ENCODE measurements around the gene EDNRB.
"Not testable (repeated sequence)": the region's sequence is repeated elsewhere in the genome, so short reads cannot be mapped to it uniquely, and the experiment has no call there.

Gene EDNRB

DNA sequence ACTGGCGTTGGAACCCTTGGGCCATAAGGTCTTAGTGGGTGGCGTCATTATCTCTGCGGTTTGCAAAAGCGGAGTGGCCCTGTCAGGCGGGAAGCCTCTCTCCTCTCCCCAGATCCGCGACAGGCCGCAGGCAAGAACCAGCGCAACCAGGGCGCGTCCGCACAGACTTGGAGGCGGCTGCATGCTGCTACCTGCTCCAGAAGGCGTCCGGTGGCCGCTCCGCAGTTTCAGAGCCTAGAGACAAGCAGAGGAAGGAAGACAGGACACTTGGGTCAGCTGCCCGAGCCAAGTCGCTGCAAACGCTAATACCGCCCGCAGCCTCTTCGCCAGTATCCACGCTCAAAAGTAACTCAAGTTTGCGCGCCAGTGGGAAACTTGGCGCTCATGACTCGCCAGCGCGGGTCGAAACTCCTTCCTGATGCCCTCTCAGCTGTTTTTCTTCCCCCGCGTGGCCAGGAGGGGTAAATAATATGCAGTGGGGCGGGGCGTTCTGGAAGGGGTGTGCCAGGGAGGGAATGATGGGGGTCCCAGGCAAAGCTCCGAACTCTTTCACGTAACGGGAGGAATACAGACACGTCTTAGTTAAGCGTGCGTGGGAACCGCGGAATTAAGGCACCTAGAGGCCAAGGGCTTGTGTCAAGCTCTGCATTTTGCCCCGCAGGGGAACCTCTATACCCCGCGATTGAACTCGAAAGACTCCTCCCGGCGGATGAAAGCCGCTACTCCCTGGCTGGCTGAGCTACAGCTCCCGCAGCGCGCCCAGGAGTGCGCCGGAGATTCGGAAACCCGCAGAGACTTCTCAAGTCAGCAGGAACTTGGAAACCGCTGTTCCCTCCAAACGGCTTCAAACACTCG, at the start of gene EDNRB:
EDNRB (minus strand) TSS at position 441 of the 855 bp plus-strand sequence; CDS start at position 183, 258 bp downstream.
- no peak for DNase-seq

DNA sequence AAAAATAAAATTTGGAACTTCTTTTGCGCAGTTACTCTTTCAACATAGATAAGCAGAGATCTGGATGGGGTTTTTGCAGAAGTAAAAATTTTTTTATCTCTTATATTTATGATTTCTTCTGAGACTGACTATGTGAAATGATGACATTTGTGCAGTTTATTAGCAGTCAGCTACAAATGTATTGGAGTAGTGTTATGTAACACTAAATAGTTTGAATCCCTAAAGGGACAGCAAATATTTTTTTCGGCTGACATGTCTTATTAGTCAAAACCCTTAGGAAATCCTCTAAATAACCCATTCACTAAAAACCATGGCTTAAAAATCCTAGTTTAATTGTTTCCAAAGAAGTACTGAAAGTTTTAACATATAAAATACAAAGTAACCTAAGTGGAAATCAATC, 48.0 kb upstream of the EDNRB start:
- DNase-seq = no peak

DNA sequence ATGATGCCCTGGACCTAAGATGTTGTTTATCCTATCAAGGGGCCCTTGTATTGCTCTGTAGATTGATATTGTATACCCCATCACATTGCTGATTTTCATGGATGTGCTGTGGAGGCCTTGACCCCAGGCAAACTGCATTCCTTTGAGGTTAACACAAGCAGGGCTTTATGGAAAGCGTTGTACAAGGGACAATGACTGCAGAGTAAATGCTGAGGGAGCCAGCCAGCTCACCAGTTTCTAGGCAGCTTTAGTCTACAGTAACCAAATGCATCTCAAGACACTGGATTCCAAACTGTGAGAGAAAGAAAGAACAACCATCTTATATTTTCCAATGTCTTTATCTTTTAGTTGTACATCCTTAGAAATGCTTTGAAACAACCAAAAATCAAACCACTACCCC, 34.1 kb upstream of the EDNRB start:
- DNase-seq = no peak

DNA sequence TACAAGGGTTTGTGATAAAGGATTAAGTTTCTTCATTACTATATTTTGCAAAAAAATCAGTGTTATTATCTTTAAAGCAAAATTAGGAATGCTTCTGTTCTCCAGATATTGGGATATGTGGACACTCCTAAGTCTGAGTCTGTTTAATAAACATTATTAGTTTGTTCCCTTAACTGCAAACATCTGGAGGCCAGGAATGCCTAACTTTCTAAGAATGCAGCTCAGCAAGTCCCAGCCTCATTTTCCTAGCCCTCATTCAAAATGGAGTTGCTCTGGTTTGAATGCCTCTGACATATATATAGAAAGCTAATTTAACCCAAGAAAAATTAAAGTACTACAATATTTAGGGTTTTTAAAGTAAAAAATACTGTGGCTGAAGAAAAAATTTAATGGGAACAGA, 33.6 kb upstream of the EDNRB start:
- DNase-seq = no peak

DNA sequence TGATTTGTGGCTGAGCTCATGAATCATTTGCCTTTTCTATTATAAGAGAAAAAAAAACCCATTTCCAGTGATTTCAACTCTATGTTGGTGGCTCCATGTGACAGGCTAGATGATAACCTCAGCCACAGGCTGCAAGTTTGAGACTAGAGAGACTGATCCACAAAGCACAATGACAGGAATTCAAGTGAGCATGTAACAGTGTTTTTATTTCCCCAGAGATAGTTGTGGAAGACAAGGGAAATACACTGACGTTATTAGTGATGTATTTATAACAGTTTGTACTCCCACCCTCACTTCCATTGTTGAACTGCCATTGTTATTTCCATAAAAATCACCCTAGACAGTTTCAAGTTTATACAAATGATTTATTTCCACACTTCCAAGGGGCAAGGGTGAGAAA, 27.9 kb upstream of the EDNRB start:
- DNase-seq = no peak

DNA sequence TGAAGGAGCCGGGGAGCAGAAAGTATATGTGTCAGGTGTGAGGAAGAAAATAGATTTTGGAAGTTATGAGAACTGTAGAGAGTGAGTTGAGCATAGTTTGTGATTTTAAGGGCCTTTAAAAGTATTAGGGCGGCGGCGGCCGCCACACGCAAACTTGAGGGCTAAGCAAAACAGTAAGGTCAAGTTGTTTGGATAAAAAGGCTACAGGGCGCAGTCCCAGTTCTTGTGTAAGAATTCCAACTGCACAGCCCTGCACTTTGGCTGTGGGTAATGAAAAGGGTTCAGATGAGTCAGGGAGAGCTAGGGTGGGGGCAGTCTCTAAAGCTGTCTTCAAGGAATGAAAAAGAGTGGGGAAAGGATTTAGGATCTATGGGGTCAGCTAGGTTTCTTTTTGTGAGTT, 16.4 kb upstream of the EDNRB start:
- DNase-seq = not testable (repeated sequence)

DNA sequence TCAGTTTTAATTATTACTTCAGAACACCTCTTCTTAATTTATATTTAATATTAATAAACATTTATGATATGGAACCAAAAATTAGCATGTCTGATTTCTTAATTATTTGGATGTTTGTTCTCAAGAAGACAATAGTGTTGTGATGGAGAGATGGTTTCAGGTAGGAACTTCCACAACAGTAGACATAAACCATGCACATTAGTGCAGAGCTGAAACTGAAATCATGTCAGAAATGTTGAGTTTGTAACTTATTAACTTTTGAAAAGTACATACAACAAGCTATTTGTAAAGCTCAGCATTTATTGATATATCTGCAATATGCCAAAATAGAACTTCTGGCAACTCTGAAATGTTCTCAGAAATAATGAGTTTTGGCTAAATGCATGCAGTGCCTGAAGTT, 11.8 kb upstream of the EDNRB start:
- DNase-seq = no peak

DNA sequence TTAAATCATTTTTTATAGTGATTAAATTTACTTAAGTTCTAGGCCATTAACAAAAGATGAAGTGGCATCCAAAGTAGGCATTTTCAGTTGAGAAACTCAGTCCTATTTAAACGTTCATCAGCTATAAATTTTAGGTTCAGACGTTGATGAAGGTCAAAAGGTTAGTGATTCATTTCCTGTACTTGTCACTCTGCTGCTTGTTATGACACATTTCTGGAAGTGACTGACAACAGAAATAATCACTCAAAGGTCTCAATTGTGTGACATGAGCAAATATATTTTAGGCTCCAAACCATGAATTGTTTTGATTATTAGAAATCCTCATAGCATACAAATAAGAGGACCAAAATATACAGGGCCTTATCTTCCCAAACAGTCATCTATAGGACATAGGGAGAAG, 10.3 kb upstream of the EDNRB start:
- peak; percentile 46 for DNase-seq

DNA sequence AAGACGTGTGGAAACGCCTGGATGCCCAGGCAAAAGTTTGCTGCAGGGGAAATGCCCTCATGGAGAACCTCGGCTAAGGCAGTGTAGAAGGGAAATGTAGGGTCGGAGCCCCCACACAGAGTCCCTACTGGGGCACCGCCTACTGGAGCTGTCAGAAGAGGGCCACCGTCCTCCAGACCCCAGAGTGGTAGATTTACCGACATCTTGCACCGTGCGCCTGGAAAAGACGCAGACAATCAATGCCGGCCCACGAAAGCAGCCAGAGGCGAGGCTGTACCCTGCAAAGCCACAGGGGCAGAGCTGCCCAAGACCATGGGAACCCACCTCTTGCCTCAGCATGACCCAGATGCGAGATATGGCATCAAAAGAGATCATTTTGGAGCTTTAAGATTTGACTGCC, 7.0 kb upstream of the EDNRB start:
- no peak for DNase-seq

DNA sequence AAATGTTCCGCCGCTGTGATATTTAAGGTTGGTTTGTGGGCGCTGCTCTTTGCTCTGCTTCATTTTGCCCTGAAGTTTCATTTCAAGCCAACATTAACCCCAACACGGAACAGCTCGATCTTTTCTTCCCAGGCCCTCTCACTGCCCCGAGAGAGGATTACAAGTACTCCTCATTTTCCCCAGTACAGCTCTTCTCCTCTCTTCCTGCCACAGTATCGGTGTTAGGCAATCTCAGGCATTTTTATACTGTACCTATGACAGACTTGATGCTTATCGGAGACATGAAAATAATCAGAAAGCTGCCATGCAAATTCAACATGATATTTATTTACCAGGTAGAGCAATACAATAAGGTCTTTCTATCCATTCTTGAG, 1.3 kb upstream of the EDNRB start:
- DNase-seq = no peak

DNA sequence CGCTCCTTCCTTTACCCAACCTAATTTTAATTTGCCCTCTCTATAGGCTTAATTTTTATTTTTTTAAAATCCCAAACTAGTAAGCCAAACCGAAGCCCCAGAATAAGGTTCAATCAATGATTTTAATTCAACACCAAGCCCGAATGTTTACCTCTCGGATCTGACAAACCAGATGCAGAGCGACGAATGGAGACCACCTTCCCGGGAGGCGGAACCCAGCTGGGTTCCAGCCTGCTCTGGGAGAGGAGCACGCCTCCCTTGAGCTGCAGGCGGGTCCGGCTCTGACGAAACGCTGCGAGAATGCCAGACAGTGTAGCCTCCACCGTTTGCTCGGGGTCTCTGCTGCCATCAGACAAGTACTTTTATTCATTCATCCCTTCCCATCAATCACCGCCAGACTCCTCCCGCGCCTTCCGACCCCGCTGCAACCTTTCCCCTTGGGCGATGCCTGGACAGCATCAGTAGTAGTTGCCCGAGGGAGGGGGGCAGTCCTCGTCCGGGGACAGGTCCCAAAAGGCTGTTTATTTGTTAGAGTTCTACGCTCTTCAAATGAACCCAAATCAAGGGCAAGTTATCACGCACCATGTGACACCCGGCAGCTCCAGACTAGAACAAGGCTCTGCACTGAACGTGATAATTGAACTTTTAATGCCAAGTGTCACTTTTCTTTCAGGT, 752 bp upstream of the EDNRB start:
- DNase-seq = no peak

DNA sequence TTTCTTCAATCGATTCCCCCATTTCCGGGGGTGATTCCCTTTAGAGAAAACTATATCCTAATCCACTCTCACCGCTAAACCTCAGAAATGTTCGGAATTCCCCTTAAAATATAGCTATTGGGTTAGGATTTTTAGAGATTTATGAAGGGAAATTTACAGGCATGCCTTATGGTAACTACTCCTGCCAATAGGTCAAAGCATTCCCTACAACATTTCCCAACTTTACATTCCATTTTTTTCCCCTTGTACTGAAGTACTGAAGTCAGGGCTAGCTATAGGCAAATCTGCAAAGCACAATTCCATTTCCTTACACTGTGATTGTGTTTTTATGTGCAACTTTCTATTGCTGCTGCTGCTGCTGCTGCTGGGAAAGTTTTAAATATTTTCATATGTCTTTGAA, 2.1 kb downstream of the EDNRB start:
- no peak for DNase-seq

DNA sequence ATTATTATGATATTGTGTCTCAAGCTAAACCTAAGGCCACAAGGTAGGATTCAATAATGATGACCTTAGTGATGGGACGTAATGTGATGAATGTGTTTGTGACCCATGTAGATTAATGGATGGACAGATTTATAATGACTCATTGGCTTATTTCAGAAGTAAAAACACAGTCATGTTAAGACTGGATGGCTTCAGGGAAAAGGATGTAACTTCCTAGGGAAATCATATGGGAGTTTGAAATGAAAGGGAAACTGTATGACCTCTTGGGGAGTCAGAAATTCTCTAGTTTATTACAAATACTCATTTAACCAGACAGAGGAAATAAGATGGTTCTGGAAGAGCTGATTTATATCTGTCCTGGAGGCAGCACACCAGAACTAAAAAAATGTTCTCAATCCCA, 2.9 kb downstream of the EDNRB start:
- no peak for DNase-seq

DNA sequence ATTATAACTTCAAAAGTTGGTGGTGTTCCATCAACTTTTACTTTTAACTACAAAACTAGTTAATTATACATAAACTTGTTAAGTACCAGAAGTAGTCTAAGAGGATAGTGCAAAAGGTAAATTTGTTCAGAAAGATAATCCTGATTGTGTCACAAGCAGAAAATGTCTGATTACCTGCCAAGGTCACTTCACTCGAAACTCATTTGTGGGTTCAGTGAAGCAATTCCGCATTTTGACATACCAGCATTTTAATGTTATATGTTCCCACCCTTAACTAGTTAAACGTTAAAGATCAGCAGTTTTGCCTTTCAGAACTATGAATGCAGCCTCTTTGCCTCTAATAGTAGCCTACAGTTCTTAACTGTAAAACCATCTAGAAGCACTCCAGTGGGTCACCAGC, 5.6 kb downstream of the EDNRB start:
- DNase-seq = no peak

DNA sequence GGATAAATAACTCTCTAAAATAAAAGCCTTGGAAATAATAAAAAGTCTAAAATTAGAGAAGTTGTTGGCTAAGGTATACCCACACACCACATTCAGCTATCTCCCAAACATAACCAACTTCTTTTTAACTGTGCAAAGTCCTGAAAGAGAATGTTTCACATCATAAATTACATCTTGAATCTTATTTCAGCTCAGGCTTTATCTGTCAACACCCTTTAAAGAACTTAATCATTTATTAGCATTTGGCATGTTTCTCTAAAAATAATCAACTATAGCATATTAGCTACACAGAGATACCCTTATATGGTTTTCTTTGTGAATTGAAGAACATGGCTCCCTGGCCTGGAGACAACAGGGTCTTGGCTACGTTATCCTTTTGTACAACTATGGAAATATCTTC, 6.9 kb downstream of the EDNRB start:
- no peak for DNase-seq

DNA sequence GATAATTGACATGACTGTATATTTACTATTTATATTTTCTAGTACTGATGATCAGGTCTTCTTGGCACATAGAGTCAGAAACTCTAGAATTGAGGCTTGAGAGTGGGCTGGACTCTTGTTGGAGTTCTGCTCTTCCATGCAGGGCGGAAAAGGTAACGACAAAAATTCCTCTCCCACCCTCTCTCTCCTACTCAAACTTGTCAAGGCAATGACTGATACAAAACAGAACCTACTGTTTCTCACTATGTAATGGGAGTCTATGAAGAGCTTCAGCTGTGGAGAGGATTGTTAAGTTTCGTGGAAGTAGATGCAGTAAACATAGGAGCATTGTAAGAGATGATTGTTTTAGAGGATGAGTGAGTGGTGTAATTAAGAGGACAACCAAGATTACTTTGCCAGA, 8.8 kb downstream of the EDNRB start:
- DNase-seq = no peak

DNA sequence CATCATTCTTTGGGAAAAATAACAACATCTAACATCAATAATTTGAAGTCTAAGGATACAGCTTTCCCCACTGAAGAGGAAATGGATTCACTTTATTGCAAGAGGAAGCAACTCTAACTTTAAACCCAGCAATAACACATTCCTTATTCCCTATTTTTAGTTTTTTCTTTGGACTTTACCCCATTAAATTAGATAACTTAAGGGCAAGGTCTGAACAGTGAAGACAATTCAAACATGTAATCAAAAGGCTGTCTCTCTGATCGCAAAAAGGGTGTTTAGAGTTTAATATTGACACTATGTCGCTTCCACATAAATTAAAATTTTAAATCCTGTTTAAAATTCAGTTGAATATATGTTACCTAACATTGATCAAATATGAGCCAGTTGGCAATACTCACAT, 10.1 kb downstream of the EDNRB start:
- DNase-seq = no peak

DNA sequence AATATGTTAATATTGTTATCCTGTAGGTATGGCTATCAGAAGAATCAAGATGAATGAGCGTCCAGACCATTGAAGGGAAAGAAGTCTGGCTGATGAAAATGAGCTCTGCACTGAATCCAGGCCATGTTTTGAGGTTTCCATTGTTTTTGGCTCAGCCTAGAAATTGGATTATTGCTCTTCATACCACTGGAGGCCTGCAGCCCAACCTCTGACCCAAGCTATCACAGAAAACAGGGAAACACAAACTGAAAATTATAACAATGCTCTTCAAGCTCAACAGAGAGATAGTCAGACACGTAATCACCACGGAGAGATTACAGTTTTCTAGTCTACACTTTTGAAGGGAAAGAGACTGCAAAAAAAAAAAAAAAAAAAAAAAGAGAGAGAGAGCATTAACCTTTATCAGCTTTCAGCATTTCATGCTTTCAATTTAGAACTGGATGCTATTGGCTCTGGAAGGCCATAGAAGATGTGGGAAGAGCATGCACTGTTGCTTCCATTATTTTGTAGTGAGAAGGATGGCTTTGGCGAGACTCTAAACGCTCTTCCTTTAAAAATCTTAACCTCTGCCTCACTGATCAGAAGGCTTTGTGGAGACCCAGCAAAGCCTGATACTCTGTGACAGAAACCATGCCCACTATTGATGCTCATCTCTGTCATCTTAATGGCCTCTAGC, 10.8 kb downstream of the EDNRB start:
- DNase-seq = no peak

DNA sequence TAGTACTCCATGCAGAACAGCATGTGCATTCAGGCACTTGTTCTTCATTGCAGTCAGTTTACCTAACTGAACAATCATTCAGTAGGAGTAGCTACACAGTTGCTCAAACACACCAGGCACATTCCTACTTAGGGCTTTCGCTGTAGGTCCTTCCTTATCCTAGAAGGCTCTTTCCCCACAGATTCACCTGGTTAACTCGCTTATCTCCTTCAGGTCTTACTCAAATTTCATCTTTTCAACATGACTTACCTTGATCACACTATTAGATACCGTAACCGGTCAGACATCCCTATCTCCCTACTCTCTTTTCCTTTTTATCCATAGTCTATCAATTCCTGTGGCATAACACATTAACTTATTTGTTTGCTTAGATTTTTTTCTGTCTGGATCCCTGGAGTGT, 14.6 kb downstream of the EDNRB start:
- no peak for DNase-seq

DNA sequence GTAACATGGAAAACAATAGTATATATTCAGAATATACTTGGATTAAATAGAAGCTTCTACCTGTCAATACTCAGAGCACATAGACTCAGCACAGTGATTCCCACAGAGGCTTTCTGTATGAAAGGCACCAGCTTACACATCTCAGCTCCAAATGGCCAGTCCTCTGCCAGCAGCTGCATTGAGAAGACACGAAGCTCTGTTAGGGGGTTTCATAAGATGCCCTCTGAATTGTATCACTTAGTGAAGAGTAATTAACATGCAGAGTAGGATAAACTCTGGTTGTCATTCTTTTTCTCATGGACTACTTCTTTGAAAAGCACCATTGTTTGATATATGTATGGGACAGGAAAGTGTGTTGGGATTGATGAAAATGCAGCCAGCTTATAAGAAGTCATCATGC, 15.2 kb downstream of the EDNRB start:
- no peak for DNase-seq

DNA sequence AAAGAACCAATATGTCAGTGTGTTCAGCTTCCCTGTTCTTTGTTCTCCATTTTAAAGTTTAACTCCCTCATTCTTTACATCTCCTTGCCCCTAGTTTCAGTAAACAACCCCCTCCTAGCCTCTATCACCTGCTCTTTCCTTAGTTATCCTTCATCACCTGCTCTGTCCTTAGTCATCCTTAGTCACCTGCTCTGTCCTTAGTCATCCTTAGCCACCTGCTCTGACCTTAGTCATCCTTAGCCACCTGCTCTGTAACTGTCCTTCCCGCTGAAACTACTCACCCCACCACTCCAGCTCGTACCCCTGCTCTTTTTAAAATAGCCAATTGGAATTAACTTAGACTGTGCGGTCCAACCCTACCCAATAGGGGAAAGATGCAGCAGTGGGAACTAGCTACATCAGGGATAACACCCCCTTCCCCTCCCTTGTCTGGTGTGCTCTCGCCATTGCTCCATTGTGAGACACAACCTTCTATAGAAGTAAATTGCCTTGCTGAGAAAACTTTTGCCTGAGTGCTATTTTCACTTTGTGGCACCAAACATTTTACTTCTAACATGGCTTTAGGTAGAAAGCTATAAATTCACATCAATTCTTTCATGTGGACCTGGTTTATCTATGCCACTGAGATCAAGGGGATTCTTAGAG, 16.2 kb downstream of the EDNRB start:
- no peak for DNase-seq

DNA sequence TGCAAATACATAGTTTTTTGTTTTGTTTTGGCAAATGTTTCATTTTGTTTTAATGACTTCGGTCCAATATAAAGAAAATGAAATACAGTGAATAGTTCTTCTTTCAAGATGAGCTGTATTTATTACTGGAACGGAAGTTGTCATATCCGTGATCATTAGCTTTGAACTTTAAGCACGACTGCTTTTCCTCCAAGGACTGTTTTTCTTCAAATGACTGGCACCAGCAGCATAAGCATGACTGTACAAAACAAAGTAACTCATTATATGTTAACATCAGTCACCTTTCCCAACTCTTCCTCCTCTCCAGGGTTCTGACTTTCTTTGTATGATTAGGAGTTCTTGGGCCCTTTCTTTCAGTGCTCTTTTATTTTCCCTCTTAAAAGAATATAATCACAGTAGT, 20.5 kb downstream of the EDNRB start:
- DNase-seq = no peak

DNA sequence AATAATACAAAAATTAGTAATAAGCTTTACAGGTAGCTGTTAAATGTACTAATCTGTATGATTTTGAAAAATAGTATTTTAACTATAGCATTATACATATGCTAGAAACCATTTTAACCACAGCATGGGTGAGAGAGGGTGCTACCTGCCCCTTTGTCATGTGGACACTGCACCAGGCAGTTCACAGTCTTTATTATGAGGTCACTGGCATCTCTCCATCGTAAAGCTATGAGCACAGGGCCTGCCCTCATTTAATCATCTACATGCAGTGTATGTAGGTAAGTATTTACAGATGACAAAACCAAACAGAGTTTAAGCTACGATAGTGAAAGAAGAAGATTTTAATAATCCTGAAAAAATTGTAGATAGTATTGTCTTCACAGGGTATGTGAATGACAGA, 21.7 kb downstream of the EDNRB start:
- no peak for DNase-seq

DNA sequence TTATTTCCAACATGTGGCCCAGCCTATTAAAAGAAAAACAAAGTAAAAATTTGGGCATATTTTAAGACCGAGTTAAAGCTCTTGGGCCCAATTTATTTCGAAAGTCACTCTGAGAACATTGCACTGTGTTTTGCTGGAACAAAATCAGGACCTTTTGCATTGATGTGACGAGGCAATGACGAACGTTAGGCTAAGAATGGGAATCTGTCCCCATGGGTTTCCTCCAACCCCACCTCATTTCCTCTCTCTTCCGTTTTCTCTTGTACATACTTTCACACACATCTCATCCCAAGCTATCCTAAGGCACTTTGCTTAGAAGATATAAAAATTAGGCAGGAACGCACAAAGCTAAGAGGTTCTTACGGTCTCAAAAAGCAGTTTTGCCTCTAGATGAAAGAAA, 22.1 kb downstream of the EDNRB start:
- DNase-seq = no peak
